Gastrocnemius medialis (tissue), 4 donors: ENCODE results near the gene KIR3DL1.

ENCODE experiments used
- POLR2A ChIP-seq, 2 donors: fragments of 450-650 bp; IDR thresholded peaks; one replicate each; pipeline ENCODE4 v1.6.1; 2017; ENCODE audit warnings: antibody characterized with exemption in 2 of 2, mild to moderate bottlenecking in 2 of 2, moderate library complexity in 2 of 2
- TF ChIP-seq, protein P1 (sequence below), 5 experiments: fragments of 450-650 bp in 3 of 5; fragments of 200-600 bp in 2 of 5; sonication (generic) in 2 of 5; IDR thresholded peaks in 4 of 5; conservative IDR thresholded peaks in 1 of 5; 1 replicate in 4 of 5; 2 replicates in 1 of 5; pipeline ENCODE4 v1.5.1; 2016 to 2019; ENCODE audit warnings: antibody characterized with exemption in 5 of 5, mild to moderate bottlenecking in 3 of 5, moderate library complexity in 3 of 5

DNA sequence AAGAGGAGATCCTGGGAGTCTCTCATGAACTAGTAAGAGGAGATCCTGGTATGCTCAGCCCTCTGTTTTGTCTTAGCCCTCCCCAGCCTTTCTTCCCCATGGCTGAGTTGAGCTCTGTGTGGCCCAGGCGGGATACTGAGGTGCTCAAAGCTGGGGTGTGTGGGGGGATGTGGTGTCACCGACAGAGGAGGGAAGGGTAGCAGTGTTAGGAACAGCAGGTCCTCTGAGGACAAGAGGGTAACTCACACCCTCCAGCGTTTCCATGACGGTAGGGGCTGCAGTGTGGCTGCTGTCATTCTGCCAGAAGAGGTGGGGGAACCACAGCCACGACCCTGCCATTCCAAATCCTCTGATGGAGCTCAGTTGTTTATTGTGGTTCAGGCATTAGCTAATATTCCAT is 12.2 kb upstream of the KIR3DL1 start:
- TF ChIP-seq POLR2A (IDR thresholded peaks at IDR 0.05), result no peak
- TF ChIP-seq, protein P1, sequence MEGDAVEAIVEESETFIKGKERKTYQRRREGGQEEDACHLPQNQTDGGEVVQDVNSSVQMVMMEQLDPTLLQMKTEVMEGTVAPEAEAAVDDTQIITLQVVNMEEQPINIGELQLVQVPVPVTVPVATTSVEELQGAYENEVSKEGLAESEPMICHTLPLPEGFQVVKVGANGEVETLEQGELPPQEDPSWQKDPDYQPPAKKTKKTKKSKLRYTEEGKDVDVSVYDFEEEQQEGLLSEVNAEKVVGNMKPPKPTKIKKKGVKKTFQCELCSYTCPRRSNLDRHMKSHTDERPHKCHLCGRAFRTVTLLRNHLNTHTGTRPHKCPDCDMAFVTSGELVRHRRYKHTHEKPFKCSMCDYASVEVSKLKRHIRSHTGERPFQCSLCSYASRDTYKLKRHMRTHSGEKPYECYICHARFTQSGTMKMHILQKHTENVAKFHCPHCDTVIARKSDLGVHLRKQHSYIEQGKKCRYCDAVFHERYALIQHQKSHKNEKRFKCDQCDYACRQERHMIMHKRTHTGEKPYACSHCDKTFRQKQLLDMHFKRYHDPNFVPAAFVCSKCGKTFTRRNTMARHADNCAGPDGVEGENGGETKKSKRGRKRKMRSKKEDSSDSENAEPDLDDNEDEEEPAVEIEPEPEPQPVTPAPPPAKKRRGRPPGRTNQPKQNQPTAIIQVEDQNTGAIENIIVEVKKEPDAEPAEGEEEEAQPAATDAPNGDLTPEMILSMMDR (IDR thresholded peaks at IDR 0.05 in 4 of 5, conservative IDR thresholded peaks at IDR 0.05 in 1 of 5), result no peak
